Activated gamma-delta T cell treated with Interleukin-2 at 50 U/mL for 16 hours (primary cell): ENCODE data around the gene TRAP1.
"Not testable (repeated sequence)": the region's sequence is repeated elsewhere in the genome, so short reads cannot be mapped to it uniquely, and the experiment has no call there.

ENCODE experiments used
- DNase-seq: peaks from one replicate; pipeline ENCODE4 v3.0.0-alpha.2; 2020

The TRAP1 gene

GRCh38 chr16:3735541-3735940 lies 18.2 kb upstream of the TRAP1 start:
- no peak for DNase-seq

- no peak for DNase-seq
Measured at GRCh38 chr16:3734758-3735221, 17.5 kb upstream of the TRAP1 start.

GRCh38 chr16:3734084-3734757 lies 16.9 kb upstream of the TRAP1 start:
- no peak for DNase-seq

GRCh38 chr16:3732171-3732570 lies 14.8 kb upstream of the TRAP1 start:
- DNase-seq: no peak

- DNase-seq: no peak
Measured at GRCh38 chr16:3731126-3731935, 14.0 kb upstream of the TRAP1 start.

GRCh38 chr16:3730161-3731125 lies 13.1 kb upstream of the TRAP1 start:
- DNase-seq: no peak

GRCh38 chr16:3729161-3730112 lies 12.1 kb upstream of the TRAP1 start:
- DNase-seq: no peak

GRCh38 chr16:3728424-3729160 lies 11.3 kb upstream of the TRAP1 start:
- no peak for DNase-seq

- no peak for DNase-seq
Measured at GRCh38 chr16:3727806-3728381, 10.6 kb upstream of the TRAP1 start.

GRCh38 chr16:3726021-3726687 lies 8.8 kb upstream of the TRAP1 start:
- no peak for DNase-seq

GRCh38 chr16:3725276-3725675 lies 8.0 kb upstream of the TRAP1 start:
- no peak for DNase-seq

- no peak for DNase-seq
Measured at GRCh38 chr16:3722508-3722907, 5.2 kb upstream of the TRAP1 start.

GRCh38 chr16:3720418-3720817 lies 3.1 kb upstream of the TRAP1 start:
- DNase-seq: no peak

- no peak for DNase-seq
Measured at GRCh38 chr16:3718628-3719027, 1.3 kb upstream of the TRAP1 start.

GRCh38 chr16:3718019-3718391 lies 681 bp upstream of the TRAP1 start:
- no peak for DNase-seq

- no peak for DNase-seq
Measured at GRCh38 chr16:3716831-3717234, 491 bp downstream of the TRAP1 start.

GRCh38 chr16:3715430-3715829 lies 1.9 kb downstream of the TRAP1 start:
- no peak for DNase-seq

GRCh38 chr16:3714378-3714777 lies 2.9 kb downstream of the TRAP1 start:
- not testable (repeated sequence) for DNase-seq

- DNase-seq: no peak
Measured at GRCh38 chr16:3713587-3714242, 3.6 kb downstream of the TRAP1 start.

- no peak for DNase-seq
Measured at GRCh38 chr16:3712861-3713372, 4.4 kb downstream of the TRAP1 start.
